AG04450 (cell line): ENCODE data around the gene TNFRSF11A. TPM values are rescaled to one million over a fixed set of nuclear protein-coding genes. Genes with fewer than 3 reads are reported as not detected.

ENCODE experiments used
- CTCF ChIA-PET: fragments of 300-600, 350-600 bp; formaldehyde crosslinking; extraction: SDS; loops from one replicate; lab custom pipeline; 2022; ENCODE audit warnings: antibody characterized with exemption, inconsistent platforms; lab: Charles Lee
- POLR2A ChIA-PET: fragments of 350-600 bp; formaldehyde crosslinking; extraction: SDS; loops from one replicate; lab custom pipeline; 2021; ENCODE audit warnings: antibody characterized with exemption, inconsistent platforms; lab: Yijun Ruan, JAX
- DNase-seq: peaks from one replicate; pipeline ENCODE4 v3.0.0-alpha.2; 2011; ENCODE audit warnings: low read depth, low spot score
- H3K27ac ChIP-seq: one replicate; pipeline ENCODE4 v1.5.1; 2012; ENCODE audit warnings: low read depth, low read length, control low read depth
- H3K27me3 ChIP-seq: one replicate; pipeline ENCODE4 v1.6.0; 2012; ENCODE audit warnings: low read length; ENCODE audit not compliant: control insufficient read depth, insufficient read depth
- H3K4me3 ChIP-seq: 2 replicates; pipeline ENCODE4 v1.5.1; 2011; ENCODE audit warnings: mild to moderate bottlenecking, low read depth, low read length, control low read depth
- H3K9me3 ChIP-seq: 2 replicates; pipeline ENCODE4 v1.5.1; 2012; ENCODE audit warnings: low read length; ENCODE audit not compliant: control insufficient read depth, insufficient read depth
- polyA plus RNA-seq: library from polyadenylated mRNA; depleted of rRNA; stranded (reverse); fragments of >200 nt; gene quantifications from 2 replicates; pipeline ENCODE4 v1.2.3, GENCODE V29; 2011
- TF ChIP-seq, protein P1 (sequence below): IDR thresholded peaks from 2 replicates; pipeline ENCODE4 v1.5.1; 2011; ENCODE audit warnings: low read depth, low read length, control low read depth, inconsistent platforms

The TNFRSF11A gene
- polyA plus RNA-seq, 1 experiment: not detected

DNA sequence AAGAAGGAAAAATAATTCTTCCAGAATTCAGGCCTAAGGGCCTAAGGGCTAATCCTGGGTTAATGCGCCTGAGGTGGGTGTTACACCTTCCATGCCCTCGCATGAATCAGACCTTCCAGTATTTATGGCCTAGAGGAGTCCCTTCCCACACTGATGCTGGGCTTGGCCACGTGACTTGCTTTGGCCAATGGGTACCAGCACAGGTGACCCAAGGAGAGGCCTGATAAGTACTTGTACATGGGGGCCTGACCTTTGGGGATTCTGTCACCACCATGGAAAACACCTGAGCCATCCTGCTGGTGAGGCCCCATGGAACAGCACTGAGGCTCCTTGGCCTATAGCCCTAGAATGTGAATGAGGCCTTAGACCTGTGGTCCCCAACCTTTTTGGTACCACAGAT, 79.8 kb downstream of the TNFRSF11A start:
- TF ChIP-seq, protein P1, sequence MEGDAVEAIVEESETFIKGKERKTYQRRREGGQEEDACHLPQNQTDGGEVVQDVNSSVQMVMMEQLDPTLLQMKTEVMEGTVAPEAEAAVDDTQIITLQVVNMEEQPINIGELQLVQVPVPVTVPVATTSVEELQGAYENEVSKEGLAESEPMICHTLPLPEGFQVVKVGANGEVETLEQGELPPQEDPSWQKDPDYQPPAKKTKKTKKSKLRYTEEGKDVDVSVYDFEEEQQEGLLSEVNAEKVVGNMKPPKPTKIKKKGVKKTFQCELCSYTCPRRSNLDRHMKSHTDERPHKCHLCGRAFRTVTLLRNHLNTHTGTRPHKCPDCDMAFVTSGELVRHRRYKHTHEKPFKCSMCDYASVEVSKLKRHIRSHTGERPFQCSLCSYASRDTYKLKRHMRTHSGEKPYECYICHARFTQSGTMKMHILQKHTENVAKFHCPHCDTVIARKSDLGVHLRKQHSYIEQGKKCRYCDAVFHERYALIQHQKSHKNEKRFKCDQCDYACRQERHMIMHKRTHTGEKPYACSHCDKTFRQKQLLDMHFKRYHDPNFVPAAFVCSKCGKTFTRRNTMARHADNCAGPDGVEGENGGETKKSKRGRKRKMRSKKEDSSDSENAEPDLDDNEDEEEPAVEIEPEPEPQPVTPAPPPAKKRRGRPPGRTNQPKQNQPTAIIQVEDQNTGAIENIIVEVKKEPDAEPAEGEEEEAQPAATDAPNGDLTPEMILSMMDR: no peak
- H3K27ac ChIP-seq: no peak overlapping the region
- H3K27me3 ChIP-seq: peaks cover 4% of the 10 kb centered on the region
- ChIA-PET CTCF (no interaction called here), POLR2A (no interaction called here)
- no peaks in the 10 kb centered on the region; the same call in 1 of the 2 replicates for H3K9me3 ChIP-seq
- DNase-seq: no peak
- no peak overlapping the region for H3K4me3 ChIP-seq

DNA sequence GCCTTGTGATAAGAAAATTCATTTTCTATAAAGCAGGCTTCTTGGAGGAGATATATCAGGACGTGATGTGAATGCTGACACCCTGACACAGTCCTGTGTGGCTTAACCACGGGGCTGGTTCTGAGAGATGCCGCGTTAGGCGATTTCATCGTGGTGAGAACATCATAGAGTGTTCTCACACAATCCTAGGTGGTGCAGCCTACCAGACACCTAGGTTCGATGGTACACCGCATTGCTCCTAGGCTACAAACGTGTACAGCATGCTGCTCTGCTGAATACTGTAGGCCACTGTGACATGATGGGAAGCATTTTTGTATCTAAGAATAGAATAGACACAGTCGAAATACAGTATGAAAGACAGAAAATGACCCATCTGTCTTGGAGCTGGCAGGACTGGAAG, 82.5 kb downstream of the TNFRSF11A start:
- ChIA-PET POLR2A (no interaction called here), CTCF (interaction anchor here (0.6 to 0.7 kb wide), 2 partner anchors 18 to 915 kb away, joined by 3 to 4 read pairs; no protein-coding TSS in a partner anchor)
- H3K9me3 ChIP-seq: no peaks in the 10 kb centered on the region; the same call in 1 of the 2 replicates

DNA sequence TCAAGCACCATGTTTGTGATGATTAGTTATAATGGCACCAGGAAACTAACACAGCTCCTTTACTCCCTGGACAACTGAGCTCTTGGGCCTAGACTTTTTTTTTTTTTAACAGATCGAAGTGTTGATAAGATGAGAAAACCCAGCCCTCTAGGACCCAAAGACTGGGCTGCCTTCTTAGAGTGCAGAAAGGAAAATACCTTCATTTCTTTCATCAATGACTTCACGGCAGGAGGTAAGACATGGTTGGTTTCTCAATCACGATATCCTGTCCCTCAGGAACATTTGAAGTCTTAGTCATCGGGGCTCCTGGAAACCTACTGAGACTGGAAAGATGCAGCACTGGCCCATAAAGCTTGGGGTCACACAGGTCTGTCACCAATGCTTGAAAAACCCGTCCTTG, 84.7 kb downstream of the TNFRSF11A start:
- Histone ChIP-seq H3K9me3 (no peaks in the 10 kb centered on the region), H3K4me3 (no peak overlapping the region), H3K27ac (no peak overlapping the region), H3K27me3 (peaks cover 6% of the 10 kb centered on the region)
- DNase-seq: no peak
- CTCF ChIA-PET: no interaction called here
- TF ChIP-seq, protein P1: no peak
- POLR2A ChIA-PET: no interaction called here

More for the DNA sequence above, 82.5 kb downstream of the TNFRSF11A start:
- Histone ChIP-seq H3K4me3 (no peak overlapping the region), H3K27ac (no peak overlapping the region), H3K27me3 (peaks cover 4% of the 10 kb centered on the region)
- DNase-seq: no peak
- TF ChIP-seq, protein P1: no peak

- no peak overlapping the region for H3K4me3 ChIP-seq
- CTCF ChIA-PET: interaction anchor here (1.0 to 1.2 kb wide), 2 partner anchors 9 to 13 kb away, joined by 4 to 5 read pairs; no protein-coding TSS in a partner anchor
- no peak for DNase-seq
- POLR2A ChIA-PET: no interaction called here
- no peaks in the 10 kb centered on the region for H3K9me3 ChIP-seq
- TF ChIP-seq, protein P1: no peak
- no peak overlapping the region for H3K27ac ChIP-seq
- H3K27me3 ChIP-seq: peaks cover 10% of the 10 kb centered on the region
These were observed 87.3 kb downstream of the TNFRSF11A start for GRCh38 chr18:62412231-62412979.

DNA sequence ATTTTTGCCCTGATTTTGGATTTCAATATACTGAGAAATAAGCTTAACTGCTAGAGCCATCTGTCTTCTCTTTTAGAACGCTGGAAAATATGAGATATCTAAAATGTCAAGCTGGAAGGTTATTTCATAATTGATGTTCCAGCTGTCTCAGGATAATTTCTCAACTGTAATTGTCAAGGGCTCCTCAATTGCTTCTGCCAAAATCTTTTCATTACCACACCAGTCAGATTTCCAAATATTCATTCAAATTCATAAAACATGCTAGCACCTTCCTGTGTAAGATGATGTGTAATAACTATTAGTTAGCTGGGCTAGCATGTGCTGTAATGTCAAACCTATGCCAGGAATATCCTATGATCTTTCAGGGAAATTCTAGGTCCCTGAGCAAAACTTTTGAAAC, 88.1 kb downstream of the TNFRSF11A start:
- ChIA-PET POLR2A (no interaction called here), CTCF (interaction anchor here (1.0 to 1.4 kb wide), 2 partner anchors 8 to 13 kb away, joined by 4 to 8 read pairs; no protein-coding TSS in a partner anchor)
- Histone ChIP-seq H3K9me3 (no peaks in the 10 kb centered on the region), H3K27ac (no peak overlapping the region), H3K27me3 (peaks cover 10% of the 10 kb centered on the region), H3K4me3 (no peak overlapping the region)
- no peak for DNase-seq
- TF ChIP-seq, protein P1: no peak
